GM19452 (cell line): Measurements from ENCODE around the gene PRLHR.

ENCODE experiments used
- ATAC-seq: cut with Tn5 transposase; IDR thresholded peaks from one replicate; pipeline ENCODE4 v1.9.1; 2021; ENCODE audit not compliant: unreplicated experiment

PRLHR gene

GRCh38 chr10:118564114-118564513, 31.3 kb downstream of the PRLHR start:
- no peak for ATAC-seq

GRCh38 chr10:118563373-118563890, 32.0 kb downstream of the PRLHR start:
- no peak for ATAC-seq

GRCh38 chr10:118562851-118563250, 32.6 kb downstream of the PRLHR start:
- ATAC-seq = no peak

- ATAC-seq = no peak
Observed at GRCh38 chr10:118557946-118558345, 37.5 kb downstream of the PRLHR start.

- no peak for ATAC-seq
Observed at GRCh38 chr10:118551535-118552100, 43.8 kb downstream of the PRLHR start.

- no peak for ATAC-seq
Observed at GRCh38 chr10:118547282-118547681, 48.2 kb downstream of the PRLHR start.

- no peak for ATAC-seq
Observed at GRCh38 chr10:118546479-118546878, 49.0 kb downstream of the PRLHR start.

- no peak for ATAC-seq
Observed at GRCh38 chr10:118545381-118545780, 50.1 kb downstream of the PRLHR start.

GRCh38 chr10:118544401-118544948, 51.0 kb downstream of the PRLHR start:
- ATAC-seq = no peak

- ATAC-seq = no peak
Observed at GRCh38 chr10:118543714-118544400, 51.6 kb downstream of the PRLHR start.

GRCh38 chr10:118542745-118543144, 52.7 kb downstream of the PRLHR start:
- no peak for ATAC-seq

GRCh38 chr10:118542205-118542604, 53.2 kb downstream of the PRLHR start:
- no peak for ATAC-seq

GRCh38 chr10:118541718-118542117, 53.7 kb downstream of the PRLHR start:
- ATAC-seq = no peak
